Peyer's patch (tissue), 4 donors: ENCODE data around the gene OCIAD2. TPM values are rescaled to one million over a fixed set of nuclear protein-coding genes. Genes with fewer than 3 reads are reported as not detected.
A peak's percentile ranks its signal among the peaks of the same experiment; 100 is the strongest.

Source experiments
- DNase-seq, 3 donors: peaks; one replicate each; pipeline ENCODE4 v3.0.0-alpha.2; 2017 to 2019
- H3K27ac ChIP-seq, 4 donors: fragments of 200-600 bp; sonication (generic); one replicate each; pipeline ENCODE4 v1.5.1; 2016 to 2019
- H3K27me3 ChIP-seq, 2 donors: fragments of 200-600 bp; sonication (generic); one replicate each; pipeline ENCODE4 v1.5.1; 2019
- H3K36me3 ChIP-seq, 3 donors: fragments of 200-600 bp; sonication (generic); one replicate each; pipeline ENCODE4 v1.5.1; 2016 to 2019
- H3K4me1 ChIP-seq, 4 donors: fragments of 200-600 bp; sonication (generic); one replicate each; pipeline ENCODE4 v1.5.1; 2016 to 2019
- H3K4me3 ChIP-seq, 4 donors: fragments of 200-600 bp; sonication (generic); 1 replicate in 3 of 4; 2 replicates in 1 of 4; pipeline ENCODE4 v1.5.1; 2016 to 2019; ENCODE audit warnings: mild to moderate bottlenecking in 1 of 4
- H3K9me3 ChIP-seq, 4 donors: fragments of 200-600 bp; sonication (generic); one replicate each; pipeline ENCODE4 v1.5.1; 2016 to 2019; ENCODE audit warnings: mild to moderate bottlenecking in 1 of 4
- POLR2A ChIP-seq, 2 donors: fragments of 450-650 bp; IDR thresholded peaks; one replicate each; pipeline ENCODE4 v1.5.1; 2017; ENCODE audit warnings: antibody characterized with exemption in 2 of 2, mild to moderate bottlenecking in 2 of 2, moderate library complexity in 2 of 2
- total RNA-seq, 4 donors: library from RNA; depleted of rRNA; stranded (reverse); fragments of >200 nt; gene quantifications; one replicate each; pipeline ENCODE4 v1.1.0, GENCODE V29; 2016
- TF ChIP-seq, protein P1 (sequence below), 6 experiments: fragments of 450-650 bp in 4 of 6; fragments of 200-600 bp in 2 of 6; sonication (generic) in 1 of 6; IDR thresholded peaks; one replicate each; pipeline ENCODE4 v1.5.1; 2017 to 2019; ENCODE audit warnings: antibody characterized with exemption in 6 of 6, mild to moderate bottlenecking in 3 of 6, moderate library complexity in 1 of 6

Gene OCIAD2
- total RNA-seq, result 100 to 1,000 TPM in 1 of 4 donors, 10 to 100 TPM in 3; 53.4 to 107 (median 65.7) TPM

- Histone ChIP-seq H3K36me3 (peaks cover 0 to 29% (median 0%) of the 10 kb centered on the region in 3 donors), H3K27ac (peak within 1 kb of the TSS; percentile 77 to 84 (median 80)), H3K27me3 (no peaks in the 10 kb centered on the region), H3K4me1 (peaks cover 0 to 16% (median 2%) of the 10 kb centered on the region in 4 donors), H3K9me3 (no peaks in the 10 kb centered on the region), H3K4me3 (peak within 1 kb of the TSS; percentile 84 to 95 (median 88))
- TF ChIP-seq POLR2A (IDR thresholded peaks at IDR 0.05), result peak; percentile 49 to 57
- TF ChIP-seq, protein P1, sequence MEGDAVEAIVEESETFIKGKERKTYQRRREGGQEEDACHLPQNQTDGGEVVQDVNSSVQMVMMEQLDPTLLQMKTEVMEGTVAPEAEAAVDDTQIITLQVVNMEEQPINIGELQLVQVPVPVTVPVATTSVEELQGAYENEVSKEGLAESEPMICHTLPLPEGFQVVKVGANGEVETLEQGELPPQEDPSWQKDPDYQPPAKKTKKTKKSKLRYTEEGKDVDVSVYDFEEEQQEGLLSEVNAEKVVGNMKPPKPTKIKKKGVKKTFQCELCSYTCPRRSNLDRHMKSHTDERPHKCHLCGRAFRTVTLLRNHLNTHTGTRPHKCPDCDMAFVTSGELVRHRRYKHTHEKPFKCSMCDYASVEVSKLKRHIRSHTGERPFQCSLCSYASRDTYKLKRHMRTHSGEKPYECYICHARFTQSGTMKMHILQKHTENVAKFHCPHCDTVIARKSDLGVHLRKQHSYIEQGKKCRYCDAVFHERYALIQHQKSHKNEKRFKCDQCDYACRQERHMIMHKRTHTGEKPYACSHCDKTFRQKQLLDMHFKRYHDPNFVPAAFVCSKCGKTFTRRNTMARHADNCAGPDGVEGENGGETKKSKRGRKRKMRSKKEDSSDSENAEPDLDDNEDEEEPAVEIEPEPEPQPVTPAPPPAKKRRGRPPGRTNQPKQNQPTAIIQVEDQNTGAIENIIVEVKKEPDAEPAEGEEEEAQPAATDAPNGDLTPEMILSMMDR (IDR thresholded peaks at IDR 0.05), result peak in 4 of 6 experiments; percentile 26 to 48 (median 43)
- DNase-seq, result peak; percentile 83 to 95 (median 91)
Observed at GRCh38 chr4:48906206-48907173, at the start of gene OCIAD2. Gene OCIAD2 (minus strand): TSS chr4:48906774. CDS start chr4:48904549, 2,225 bp downstream.

GRCh38 chr4:48954314-48954713 lies 47.7 kb upstream of the OCIAD2 start:
- no peaks in the 10 kb centered on the region for H3K4me1 ChIP-seq
- no peaks in the 10 kb centered on the region for H3K36me3 ChIP-seq
- no peak for DNase-seq
- H3K9me3 ChIP-seq, result no peaks in the 10 kb centered on the region
- H3K4me3 ChIP-seq, result no peak overlapping the region
- H3K27me3 ChIP-seq, result no peaks in the 10 kb centered on the region
- H3K27ac ChIP-seq, result no peak overlapping the region
- TF ChIP-seq POLR2A (IDR thresholded peaks at IDR 0.05), result no peak
- TF ChIP-seq, protein P1 (IDR thresholded peaks at IDR 0.05), result no peak

DNA sequence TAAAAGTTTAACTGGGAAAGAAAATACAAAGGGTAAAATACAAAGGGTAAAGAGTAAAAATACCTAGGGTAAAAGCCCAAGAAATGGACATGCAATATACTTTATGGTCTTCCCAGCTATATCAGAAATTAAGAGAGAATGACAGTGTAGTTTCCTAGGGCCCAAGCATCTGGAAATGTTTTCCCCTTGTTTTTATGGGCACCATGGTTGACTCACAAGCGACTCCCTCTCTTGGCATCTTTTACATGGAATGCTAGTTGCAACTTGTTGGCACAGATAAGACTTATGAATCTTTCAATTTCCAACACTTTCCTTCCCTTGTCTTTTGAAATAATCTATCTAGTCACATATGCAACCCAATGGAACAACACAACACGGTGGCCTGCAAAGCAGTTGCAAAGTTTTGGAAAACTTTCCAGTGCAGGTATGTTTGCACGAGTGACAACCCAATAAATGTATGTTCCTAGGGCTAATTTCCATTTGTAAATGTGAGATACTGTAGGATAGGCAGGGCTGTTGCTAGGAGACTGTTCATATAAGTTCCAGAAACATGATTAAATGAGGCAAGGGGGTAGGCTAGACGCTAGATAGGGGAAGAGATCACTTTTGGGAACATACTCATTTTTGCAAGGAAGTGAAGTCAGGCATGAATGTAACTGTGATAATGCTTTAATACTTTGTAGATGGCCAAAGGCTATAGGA lies 43.1 kb upstream of the OCIAD2 start:
- Histone ChIP-seq H3K9me3 (no peaks in the 10 kb centered on the region), H3K4me1 (peaks cover 0 to 7% (median 0%) of the 10 kb centered on the region in 4 donors), H3K4me3 (no peak overlapping the region), H3K27ac (peak overlapping the region in 1 of 4 donors; percentile 30), H3K36me3 (no peaks in the 10 kb centered on the region), H3K27me3 (no peaks in the 10 kb centered on the region)
- DNase-seq, result no peak
- TF ChIP-seq, protein P1 (IDR thresholded peaks at IDR 0.05), result no peak
- no peak for TF ChIP-seq POLR2A (IDR thresholded peaks at IDR 0.05)

- Histone ChIP-seq H3K4me3 (no peak overlapping the region), H3K27ac (peak overlapping the region in 1 of 4 donors; percentile 30), H3K4me1 (peaks cover 0 to 7% (median 0%) of the 10 kb centered on the region in 4 donors), H3K27me3 (no peaks in the 10 kb centered on the region), H3K9me3 (no peaks in the 10 kb centered on the region), H3K36me3 (no peaks in the 10 kb centered on the region)
- no peak for TF ChIP-seq POLR2A (IDR thresholded peaks at IDR 0.05)
- TF ChIP-seq, protein P1 (IDR thresholded peaks at IDR 0.05), result no peak
- no peak for DNase-seq
Observed at GRCh38 chr4:48949086-48949485, 42.5 kb upstream of the OCIAD2 start.

GRCh38 chr4:48947731-48948130 lies 41.2 kb upstream of the OCIAD2 start:
- no peak overlapping the region for H3K4me3 ChIP-seq
- TF ChIP-seq, protein P1 (IDR thresholded peaks at IDR 0.05), result no peak
- no peak for TF ChIP-seq POLR2A (IDR thresholded peaks at IDR 0.05)

More at GRCh38 chr4:48947731-48948130, 41.2 kb upstream of the OCIAD2 start:
- no peaks in the 10 kb centered on the region for H3K36me3 ChIP-seq
- DNase-seq, result no peak
- no peak overlapping the region for H3K27ac ChIP-seq
- H3K4me1 ChIP-seq, result peaks cover 0 to 7% (median 0%) of the 10 kb centered on the region in 4 donors
- H3K27me3 ChIP-seq, result no peaks in the 10 kb centered on the region
- no peaks in the 10 kb centered on the region for H3K9me3 ChIP-seq
